NCI-H524 treated with DMSO at 0.1 percent for 48 hours (cell line): ENCODE measurements around the gene RETNLB.
A peak's percentile ranks its signal among the peaks of the same experiment; 100 is the strongest.

Experiments
- DNase-seq: peaks from one replicate; lab custom pipeline; 2025; lab: John Stamatoyannopoulos, UW

The RETNLB gene

GRCh38 chr3:108757404-108757982 lies at the start of gene RETNLB:
TSS of gene RETNLB (minus strand) at chr3:108757410. CDS start at chr3:108757185, 225 bp downstream.
- peak; percentile 66 for DNase-seq

- DNase-seq = no peak
Observed at GRCh38 chr3:108806316-108806715, 49.1 kb upstream of the RETNLB start.

GRCh38 chr3:108804966-108805365 lies 47.8 kb upstream of the RETNLB start:
- no peak for DNase-seq

GRCh38 chr3:108804437-108804836 lies 47.2 kb upstream of the RETNLB start:
- no peak for DNase-seq

- DNase-seq = no peak
Observed at GRCh38 chr3:108791473-108791872, 34.3 kb upstream of the RETNLB start.

- DNase-seq = no peak
Observed at GRCh38 chr3:108780235-108780634, 23.0 kb upstream of the RETNLB start.

- DNase-seq = no peak
Observed at GRCh38 chr3:108779496-108779895, 22.3 kb upstream of the RETNLB start.

- no peak for DNase-seq
Observed at GRCh38 chr3:108775649-108776048, 18.4 kb upstream of the RETNLB start.

- no peak for DNase-seq
Observed at GRCh38 chr3:108767253-108767652, 10.0 kb upstream of the RETNLB start.

GRCh38 chr3:108755686-108756085 lies 1.5 kb downstream of the RETNLB start:
- DNase-seq = no peak

- no peak for DNase-seq
Observed at GRCh38 chr3:108744762-108745161, 12.4 kb downstream of the RETNLB start.

- DNase-seq = no peak
Observed at GRCh38 chr3:108742929-108743328, 14.3 kb downstream of the RETNLB start.

- no peak for DNase-seq
Observed at GRCh38 chr3:108736821-108737220, 20.4 kb downstream of the RETNLB start.

- no peak for DNase-seq
Observed at GRCh38 chr3:108728934-108729333, 28.3 kb downstream of the RETNLB start.

GRCh38 chr3:108728105-108728504 lies 29.1 kb downstream of the RETNLB start:
- no peak for DNase-seq

GRCh38 chr3:108724101-108724500 lies 33.1 kb downstream of the RETNLB start:
- DNase-seq = no peak

GRCh38 chr3:108722724-108723123 lies 34.5 kb downstream of the RETNLB start:
- no peak for DNase-seq

- DNase-seq = no peak
Observed at GRCh38 chr3:108719178-108719806, 37.9 kb downstream of the RETNLB start.

GRCh38 chr3:108718454-108718853 lies 38.8 kb downstream of the RETNLB start:
- no peak for DNase-seq

- peak; percentile 9 for DNase-seq
Observed at GRCh38 chr3:108713816-108714215, 43.4 kb downstream of the RETNLB start.

- DNase-seq = no peak
Observed at GRCh38 chr3:108713009-108713516, 44.1 kb downstream of the RETNLB start.
